ENCODE results near the gene BHLHA9. TPM values are rescaled to one million over a fixed set of nuclear protein-coding genes. Genes with fewer than 3 reads are reported as not detected.

The BHLHA9 gene
- total RNA-seq, 1 donor, result not detected

- no peaks in the 10 kb centered on the region for H3K79me2 ChIP-seq (ENCODE audit: insufficient read depth, low read length)
- H2AFZ ChIP-seq (ENCODE audit: low read length), result no peak overlapping the region
- no peaks in the 10 kb centered on the region for H3K36me3 ChIP-seq (ENCODE audit: insufficient read depth, low read length)
- H3K27ac ChIP-seq (ENCODE audit: low read depth, low read length), result no peak overlapping the region
- no peaks in the 10 kb centered on the region for H3K4me1 ChIP-seq (ENCODE audit: insufficient read depth, low read length)
- no peak for TF ChIP-seq CTCF (IDR thresholded peaks at IDR 0.05; ENCODE audit: extremely low read depth, low read depth, low read length)
- DNase-seq (ENCODE audit: insufficient read length, low spot score, missing footprints), result no peak
- H3K4me2 ChIP-seq (ENCODE audit: insufficient read depth, low read length), result no peak overlapping the region
- no peaks in the 10 kb centered on the region for H3K9me3 ChIP-seq (ENCODE audit: low read depth, low read length)
- H3K4me3 ChIP-seq (ENCODE audit: insufficient read depth, low read length), result no peak overlapping the region
- H3K27me3 ChIP-seq (ENCODE audit: insufficient read depth, low read length), result peaks cover 15% of the 10 kb centered on the region
- no peaks in the 10 kb centered on the region for H4K20me1 ChIP-seq (ENCODE audit: insufficient read depth, low read length)
These were observed 42.1 kb downstream of the BHLHA9 start for GRCh38 chr17:1312261-1312870.

- H3K27me3 ChIP-seq (ENCODE audit: insufficient read depth, low read length), result peaks cover 15% of the 10 kb centered on the region
- DNase-seq (ENCODE audit: insufficient read length, low spot score, missing footprints), result no peak
- TF ChIP-seq CTCF (IDR thresholded peaks at IDR 0.05; ENCODE audit: extremely low read depth, low read depth, low read length), result no peak
These were observed 43.2 kb downstream of the BHLHA9 start for GRCh38 chr17:1313270-1314005.

GRCh38 chr17:1315409-1315808, 45.2 kb downstream of the BHLHA9 start:
- no peak for TF ChIP-seq CTCF (IDR thresholded peaks at IDR 0.05; ENCODE audit: extremely low read depth, low read depth, low read length)
- Histone ChIP-seq H2AFZ (ENCODE audit: low read length) (no peak overlapping the region), H3K27me3 (ENCODE audit: insufficient read depth, low read length) (peaks cover 15% of the 10 kb centered on the region), H4K20me1 (ENCODE audit: insufficient read depth, low read length) (no peaks in the 10 kb centered on the region), H3K4me2 (ENCODE audit: insufficient read depth, low read length) (no peak overlapping the region), H3K27ac (ENCODE audit: low read depth, low read length) (no peak overlapping the region), H3K4me3 (ENCODE audit: insufficient read depth, low read length) (no peak overlapping the region), H3K79me2 (ENCODE audit: insufficient read depth, low read length) (no peaks in the 10 kb centered on the region), H3K9me3 (ENCODE audit: low read depth, low read length) (no peaks in the 10 kb centered on the region), H3K36me3 (ENCODE audit: insufficient read depth, low read length) (no peaks in the 10 kb centered on the region), H3K4me1 (ENCODE audit: insufficient read depth, low read length) (no peaks in the 10 kb centered on the region)
- no peak for DNase-seq (ENCODE audit: insufficient read length, low spot score, missing footprints)

More at GRCh38 chr17:1313270-1314005, 43.2 kb downstream of the BHLHA9 start:
- H3K4me1 ChIP-seq (ENCODE audit: insufficient read depth, low read length), result no peaks in the 10 kb centered on the region
- no peak overlapping the region for H3K27ac ChIP-seq (ENCODE audit: low read depth, low read length)
- H4K20me1 ChIP-seq (ENCODE audit: insufficient read depth, low read length), result no peaks in the 10 kb centered on the region
- no peak overlapping the region for H2AFZ ChIP-seq (ENCODE audit: low read length)
- H3K4me2 ChIP-seq (ENCODE audit: insufficient read depth, low read length), result no peak overlapping the region
- no peaks in the 10 kb centered on the region for H3K36me3 ChIP-seq (ENCODE audit: insufficient read depth, low read length)
- H3K9me3 ChIP-seq (ENCODE audit: low read depth, low read length), result no peaks in the 10 kb centered on the region
- no peaks in the 10 kb centered on the region for H3K79me2 ChIP-seq (ENCODE audit: insufficient read depth, low read length)
- H3K4me3 ChIP-seq (ENCODE audit: insufficient read depth, low read length), result no peak overlapping the region

GRCh38 chr17:1315891-1316403, 45.7 kb downstream of the BHLHA9 start:
- Histone ChIP-seq H3K36me3 (ENCODE audit: insufficient read depth, low read length) (no peaks in the 10 kb centered on the region), H3K27me3 (ENCODE audit: insufficient read depth, low read length) (peaks cover 15% of the 10 kb centered on the region), H4K20me1 (ENCODE audit: insufficient read depth, low read length) (no peaks in the 10 kb centered on the region), H3K27ac (ENCODE audit: low read depth, low read length) (no peak overlapping the region), H3K79me2 (ENCODE audit: insufficient read depth, low read length) (no peaks in the 10 kb centered on the region), H2AFZ (ENCODE audit: low read length) (no peak overlapping the region), H3K9me3 (ENCODE audit: low read depth, low read length) (no peaks in the 10 kb centered on the region), H3K4me1 (ENCODE audit: insufficient read depth, low read length) (no peaks in the 10 kb centered on the region), H3K4me2 (ENCODE audit: insufficient read depth, low read length) (no peak overlapping the region), H3K4me3 (ENCODE audit: insufficient read depth, low read length) (no peak overlapping the region)
- peak; percentile 80 for DNase-seq (ENCODE audit: insufficient read length, low spot score, missing footprints)
- no peak for TF ChIP-seq CTCF (IDR thresholded peaks at IDR 0.05; ENCODE audit: extremely low read depth, low read depth, low read length)

All from osteoblast (primary cell).